HG03469 (cell line): ENCODE measurements around the gene DGKK.
"Not testable (repeated sequence)": the region's sequence is repeated elsewhere in the genome, so short reads cannot be mapped to it uniquely, and the experiment has no call there.

ENCODE experiments used
- ATAC-seq: cut with Tn5 transposase; IDR thresholded peaks from one replicate; pipeline ENCODE4 v1.9.1; 2021; ENCODE audit warnings: mild to moderate bottlenecking, moderate library complexity, moderate number of reproducible peaks; ENCODE audit not compliant: unreplicated experiment

Gene DGKK

GRCh38 chrX:50430917-50431575 is 39.6 kb downstream of the DGKK start:
- no peak for ATAC-seq

- no peak for ATAC-seq
Observed at GRCh38 chrX:50428174-50428573, 42.5 kb downstream of the DGKK start.

GRCh38 chrX:50407976-50408375 is 62.6 kb downstream of the DGKK start:
- no peak for ATAC-seq

DNA sequence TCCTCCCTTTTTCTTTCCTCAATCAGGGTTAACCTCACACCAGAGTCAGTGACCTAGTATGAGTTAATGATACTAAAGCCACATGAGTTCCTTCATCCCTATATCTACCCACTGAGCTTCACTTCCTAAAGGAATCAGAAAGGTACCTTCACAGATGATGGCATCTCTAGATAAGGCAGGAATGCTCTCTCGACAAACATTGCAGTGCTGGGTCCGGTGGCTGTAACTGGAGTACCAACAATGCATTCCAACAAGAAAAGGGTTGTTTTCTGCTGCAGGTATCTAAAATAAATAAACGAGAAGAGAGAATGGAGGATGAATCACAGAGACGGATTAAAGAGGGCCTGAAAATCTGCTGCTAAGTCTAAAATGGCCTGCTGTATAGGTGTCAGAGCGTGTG is 66.7 kb downstream of the DGKK start:
- no peak for ATAC-seq

- no peak for ATAC-seq
Observed at GRCh38 chrX:50402886-50403285, 67.7 kb downstream of the DGKK start.

DNA sequence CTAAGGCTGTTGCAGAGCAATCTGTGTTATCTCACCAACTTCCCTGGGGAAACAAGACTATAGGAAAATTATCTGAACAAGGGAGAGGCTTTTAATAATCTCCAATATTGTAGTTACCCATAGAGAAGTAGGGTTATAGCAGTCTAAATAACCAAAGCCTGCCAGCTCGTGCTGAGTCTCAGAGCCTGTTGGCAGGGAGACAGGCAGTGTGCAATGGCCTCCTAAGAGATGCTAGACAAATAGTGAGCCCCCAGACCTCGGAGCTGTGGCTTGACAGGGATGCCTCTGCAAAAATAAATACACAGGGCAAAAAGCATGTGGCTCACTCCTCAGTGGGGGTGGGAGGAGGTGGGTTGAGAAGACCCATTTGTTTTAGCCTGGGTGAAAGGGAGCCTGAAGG is 76.7 kb downstream of the DGKK start:
- no peak for ATAC-seq

DNA sequence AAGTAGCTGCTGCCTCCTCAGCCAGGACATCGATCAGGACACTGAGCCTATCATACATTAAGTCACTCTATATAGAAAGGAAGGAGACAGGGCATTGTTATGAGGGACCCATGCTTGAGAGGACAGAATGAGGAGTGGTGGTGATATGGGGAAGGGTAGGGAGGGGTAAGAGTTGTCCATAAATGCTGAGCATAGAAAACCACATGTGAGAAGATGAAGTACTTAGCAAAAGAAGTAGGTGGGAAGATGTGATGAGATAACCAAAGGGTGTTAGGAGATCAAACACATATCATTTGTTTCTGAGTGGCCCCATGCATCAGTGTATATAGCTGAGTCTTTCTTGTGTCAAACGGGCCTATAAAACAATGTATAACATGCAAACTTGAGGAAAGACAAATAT is 84.1 kb downstream of the DGKK start:
- no peak for ATAC-seq

GRCh38 chrX:50381729-50382415 is 88.8 kb downstream of the DGKK start:
- no peak for ATAC-seq

- no peak for ATAC-seq
Observed at GRCh38 chrX:50375481-50376267, 95.0 kb downstream of the DGKK start.

GRCh38 chrX:50372966-50373365 is 97.7 kb downstream of the DGKK start:
- ATAC-seq = no peak

DNA sequence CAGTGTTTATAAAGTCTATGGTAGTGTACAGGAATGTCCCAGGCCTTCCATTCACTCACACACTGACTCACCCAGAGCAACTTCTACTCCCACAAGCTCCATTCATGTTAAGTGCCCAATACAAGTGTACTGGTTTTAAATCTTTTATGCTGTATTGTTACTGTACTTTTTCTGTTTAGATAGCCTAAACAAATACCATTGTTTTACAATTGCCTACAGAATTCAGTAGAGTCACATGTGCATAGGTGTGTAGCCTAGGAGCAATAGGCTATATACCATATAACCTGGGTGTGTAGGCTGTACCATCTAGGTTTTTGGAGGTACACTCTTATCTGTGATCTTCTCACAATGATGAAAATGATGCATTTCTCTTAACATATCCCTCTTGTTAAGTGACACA is 126.7 kb downstream of the DGKK start:
- ATAC-seq = no peak

DNA sequence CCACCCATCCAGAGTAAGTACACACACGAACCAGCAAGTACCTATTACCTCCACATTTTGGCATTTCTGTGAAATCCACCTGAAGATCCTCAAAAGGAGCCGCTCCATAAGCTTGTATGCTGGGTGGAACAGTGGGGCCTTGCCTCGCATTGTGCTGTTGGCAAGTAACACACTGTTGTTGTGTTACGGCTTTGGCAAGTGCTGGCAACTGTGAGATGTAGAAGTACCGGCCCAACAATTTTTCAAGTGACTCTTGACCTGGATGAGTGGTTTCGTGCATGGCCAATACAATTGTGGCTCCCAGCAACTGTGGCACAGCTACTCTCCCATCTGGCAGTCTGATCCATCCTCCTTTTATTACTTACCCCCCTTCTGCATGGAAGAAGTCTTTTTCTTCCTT is 137.3 kb downstream of the DGKK start:
- no peak for ATAC-seq

DNA sequence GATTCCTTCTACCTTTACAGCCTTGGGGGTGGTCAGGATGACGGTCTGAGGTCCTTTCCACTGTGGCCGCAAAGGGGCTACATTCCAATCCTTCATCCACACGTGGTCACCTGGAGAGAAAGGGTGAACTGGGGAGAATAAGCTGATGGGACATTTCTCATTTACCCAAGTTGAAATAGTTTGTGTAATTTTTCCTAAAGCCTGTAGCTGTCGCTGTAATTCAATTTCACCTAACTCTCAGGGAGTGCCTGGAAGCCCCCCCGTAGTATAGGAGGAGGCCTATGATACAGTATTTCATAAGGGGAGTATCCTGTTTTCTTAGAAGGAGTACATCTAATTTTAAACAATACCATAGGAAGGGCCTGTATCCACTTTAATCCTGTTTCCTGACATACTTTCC is 138.0 kb downstream of the DGKK start:
- not testable (repeated sequence) for ATAC-seq

- no peak for ATAC-seq
Observed at GRCh38 chrX:50327235-50327634, 143.4 kb downstream of the DGKK start.
